ENCODE data around the gene FAM200C.

Gene FAM200C

GRCh38 chr5:160376416-160376815, 23.4 kb downstream of the FAM200C start:
- TF ChIP-seq FOXP2 (optimal IDR thresholded peaks at IDR 0.05; ENCODE audit: borderline replicate concordance, extremely low read depth, extremely low read length, insufficient read depth) (no peak), REST (IDR thresholded peaks at IDR 0.05; ENCODE audit: insufficient read depth in 1 of 2, low read depth in 2 of 2, low read length in 2 of 2) (no peak), SIN3A (IDR thresholded peaks at IDR 0.05; ENCODE audit: borderline replicate concordance, insufficient read depth, low read length) (no peak), TAF1 (IDR thresholded peaks at IDR 0.05; ENCODE audit: borderline replicate concordance, insufficient read depth, low read length) (no peak), POLR2AphosphoS5 (IDR thresholded peaks at IDR 0.05; ENCODE audit: low read depth, low read length) (no peak)

- TF ChIP-seq SIN3A (IDR thresholded peaks at IDR 0.05; ENCODE audit: borderline replicate concordance, insufficient read depth, low read length) = no peak
- no peak for TF ChIP-seq TAF1 (IDR thresholded peaks at IDR 0.05; ENCODE audit: borderline replicate concordance, insufficient read depth, low read length)
- no peak for TF ChIP-seq REST (IDR thresholded peaks at IDR 0.05; ENCODE audit: insufficient read depth in 1 of 2, low read depth in 2 of 2, low read length in 2 of 2)
- TF ChIP-seq FOXP2 (optimal IDR thresholded peaks at IDR 0.05; ENCODE audit: borderline replicate concordance, extremely low read depth, extremely low read length, insufficient read depth) = no peak
- TF ChIP-seq POLR2AphosphoS5 (IDR thresholded peaks at IDR 0.05; ENCODE audit: low read depth, low read length) = no peak
Measured at GRCh38 chr5:160375701-160376100, 24.2 kb downstream of the FAM200C start.

GRCh38 chr5:160375166-160375565, 24.7 kb downstream of the FAM200C start:
- no peak for TF ChIP-seq TAF1 (IDR thresholded peaks at IDR 0.05; ENCODE audit: borderline replicate concordance, insufficient read depth, low read length)
- TF ChIP-seq SIN3A (IDR thresholded peaks at IDR 0.05; ENCODE audit: borderline replicate concordance, insufficient read depth, low read length) = no peak
- no peak for TF ChIP-seq REST (IDR thresholded peaks at IDR 0.05; ENCODE audit: insufficient read depth in 1 of 2, low read depth in 2 of 2, low read length in 2 of 2)
- TF ChIP-seq POLR2AphosphoS5 (IDR thresholded peaks at IDR 0.05; ENCODE audit: low read depth, low read length) = no peak
- TF ChIP-seq FOXP2 (optimal IDR thresholded peaks at IDR 0.05; ENCODE audit: borderline replicate concordance, extremely low read depth, extremely low read length, insufficient read depth) = no peak

GRCh38 chr5:160371294-160371693, 28.6 kb downstream of the FAM200C start:
- no peak for TF ChIP-seq FOXP2 (optimal IDR thresholded peaks at IDR 0.05; ENCODE audit: borderline replicate concordance, extremely low read depth, extremely low read length, insufficient read depth)
- no peak for TF ChIP-seq REST (IDR thresholded peaks at IDR 0.05; ENCODE audit: insufficient read depth in 1 of 2, low read depth in 2 of 2, low read length in 2 of 2)
- TF ChIP-seq SIN3A (IDR thresholded peaks at IDR 0.05; ENCODE audit: borderline replicate concordance, insufficient read depth, low read length) = no peak
- TF ChIP-seq POLR2AphosphoS5 (IDR thresholded peaks at IDR 0.05; ENCODE audit: low read depth, low read length) = no peak
- no peak for TF ChIP-seq TAF1 (IDR thresholded peaks at IDR 0.05; ENCODE audit: borderline replicate concordance, insufficient read depth, low read length)

- TF ChIP-seq FOXP2 (optimal IDR thresholded peaks at IDR 0.05; ENCODE audit: borderline replicate concordance, extremely low read depth, extremely low read length, insufficient read depth) (no peak), REST (IDR thresholded peaks at IDR 0.05; ENCODE audit: insufficient read depth in 1 of 2, low read depth in 2 of 2, low read length in 2 of 2) (no peak), SIN3A (IDR thresholded peaks at IDR 0.05; ENCODE audit: borderline replicate concordance, insufficient read depth, low read length) (no peak), POLR2AphosphoS5 (IDR thresholded peaks at IDR 0.05; ENCODE audit: low read depth, low read length) (no peak), TAF1 (IDR thresholded peaks at IDR 0.05; ENCODE audit: borderline replicate concordance, insufficient read depth, low read length) (no peak)
Measured at GRCh38 chr5:160370713-160371034, 29.2 kb downstream of the FAM200C start.

Measured in PFSK-1 (cell line).